Measurements from ENCODE around the gene CNTN1.

DNA sequence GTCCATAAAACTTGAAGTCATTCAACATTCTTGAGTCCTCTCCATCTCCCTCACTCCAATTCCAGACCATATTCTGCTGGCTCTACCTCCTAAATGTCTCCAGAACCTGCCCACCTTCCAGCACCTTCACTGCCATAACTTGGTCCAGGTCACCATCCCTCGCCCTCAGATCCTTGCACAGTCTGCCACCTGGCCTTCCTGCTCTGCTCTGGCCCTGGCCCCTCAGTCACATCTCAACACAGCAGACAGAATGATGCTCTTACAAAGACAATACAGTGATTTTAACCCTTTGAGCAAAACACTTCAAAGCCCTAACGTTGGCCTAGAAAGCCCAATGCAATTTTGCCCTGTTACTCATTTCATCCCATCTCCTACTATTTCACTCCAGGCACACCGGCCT is 414.1 kb downstream of the CNTN1 start:
- TF ChIP-seq EZH2 (IDR thresholded peaks at IDR 0.05; ENCODE audit: borderline replicate concordance), result no peak
- TF ChIP-seq, protein P1, sequence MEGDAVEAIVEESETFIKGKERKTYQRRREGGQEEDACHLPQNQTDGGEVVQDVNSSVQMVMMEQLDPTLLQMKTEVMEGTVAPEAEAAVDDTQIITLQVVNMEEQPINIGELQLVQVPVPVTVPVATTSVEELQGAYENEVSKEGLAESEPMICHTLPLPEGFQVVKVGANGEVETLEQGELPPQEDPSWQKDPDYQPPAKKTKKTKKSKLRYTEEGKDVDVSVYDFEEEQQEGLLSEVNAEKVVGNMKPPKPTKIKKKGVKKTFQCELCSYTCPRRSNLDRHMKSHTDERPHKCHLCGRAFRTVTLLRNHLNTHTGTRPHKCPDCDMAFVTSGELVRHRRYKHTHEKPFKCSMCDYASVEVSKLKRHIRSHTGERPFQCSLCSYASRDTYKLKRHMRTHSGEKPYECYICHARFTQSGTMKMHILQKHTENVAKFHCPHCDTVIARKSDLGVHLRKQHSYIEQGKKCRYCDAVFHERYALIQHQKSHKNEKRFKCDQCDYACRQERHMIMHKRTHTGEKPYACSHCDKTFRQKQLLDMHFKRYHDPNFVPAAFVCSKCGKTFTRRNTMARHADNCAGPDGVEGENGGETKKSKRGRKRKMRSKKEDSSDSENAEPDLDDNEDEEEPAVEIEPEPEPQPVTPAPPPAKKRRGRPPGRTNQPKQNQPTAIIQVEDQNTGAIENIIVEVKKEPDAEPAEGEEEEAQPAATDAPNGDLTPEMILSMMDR (IDR thresholded peaks at IDR 0.05; ENCODE audit: poor library complexity), result no peak
- TF ChIP-seq EZH2phosphoT487 (IDR thresholded peaks at IDR 0.05; ENCODE audit: low read depth, severe bottlenecking, unreplicated experiment), result no peak

All from hepatocyte (in vitro differentiated cells).